Measurements from ENCODE around the gene RIPPLY2. TPM values are rescaled to one million over a fixed set of nuclear protein-coding genes. Genes with fewer than 3 reads are reported as not detected.

Gene RIPPLY2
- total RNA-seq, 4 donors from 2014 or later, result not detected

DNA sequence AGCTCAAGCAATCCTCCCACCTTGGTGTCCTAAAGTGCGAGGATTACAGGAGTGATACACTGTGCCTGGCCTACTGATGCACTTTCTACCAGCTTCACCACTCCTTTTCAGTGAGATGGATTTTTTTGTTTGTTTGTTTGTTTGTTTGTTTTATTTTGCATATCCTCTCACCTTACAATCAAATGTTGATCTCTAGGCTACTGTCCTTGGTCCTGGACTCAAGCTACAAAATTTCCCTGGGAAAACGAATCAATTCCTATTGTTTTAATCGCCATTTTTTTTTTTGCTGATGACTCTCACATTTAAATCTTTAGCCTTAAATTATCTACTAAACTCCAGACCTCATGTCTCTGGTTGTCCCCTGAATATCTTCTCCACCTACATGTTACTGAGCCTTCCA lies 3.5 kb upstream of the RIPPLY2 start:
- TF ChIP-seq, protein P1, sequence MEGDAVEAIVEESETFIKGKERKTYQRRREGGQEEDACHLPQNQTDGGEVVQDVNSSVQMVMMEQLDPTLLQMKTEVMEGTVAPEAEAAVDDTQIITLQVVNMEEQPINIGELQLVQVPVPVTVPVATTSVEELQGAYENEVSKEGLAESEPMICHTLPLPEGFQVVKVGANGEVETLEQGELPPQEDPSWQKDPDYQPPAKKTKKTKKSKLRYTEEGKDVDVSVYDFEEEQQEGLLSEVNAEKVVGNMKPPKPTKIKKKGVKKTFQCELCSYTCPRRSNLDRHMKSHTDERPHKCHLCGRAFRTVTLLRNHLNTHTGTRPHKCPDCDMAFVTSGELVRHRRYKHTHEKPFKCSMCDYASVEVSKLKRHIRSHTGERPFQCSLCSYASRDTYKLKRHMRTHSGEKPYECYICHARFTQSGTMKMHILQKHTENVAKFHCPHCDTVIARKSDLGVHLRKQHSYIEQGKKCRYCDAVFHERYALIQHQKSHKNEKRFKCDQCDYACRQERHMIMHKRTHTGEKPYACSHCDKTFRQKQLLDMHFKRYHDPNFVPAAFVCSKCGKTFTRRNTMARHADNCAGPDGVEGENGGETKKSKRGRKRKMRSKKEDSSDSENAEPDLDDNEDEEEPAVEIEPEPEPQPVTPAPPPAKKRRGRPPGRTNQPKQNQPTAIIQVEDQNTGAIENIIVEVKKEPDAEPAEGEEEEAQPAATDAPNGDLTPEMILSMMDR (IDR thresholded peaks at IDR 0.05; ENCODE audit: low read depth), result no peak

DNA sequence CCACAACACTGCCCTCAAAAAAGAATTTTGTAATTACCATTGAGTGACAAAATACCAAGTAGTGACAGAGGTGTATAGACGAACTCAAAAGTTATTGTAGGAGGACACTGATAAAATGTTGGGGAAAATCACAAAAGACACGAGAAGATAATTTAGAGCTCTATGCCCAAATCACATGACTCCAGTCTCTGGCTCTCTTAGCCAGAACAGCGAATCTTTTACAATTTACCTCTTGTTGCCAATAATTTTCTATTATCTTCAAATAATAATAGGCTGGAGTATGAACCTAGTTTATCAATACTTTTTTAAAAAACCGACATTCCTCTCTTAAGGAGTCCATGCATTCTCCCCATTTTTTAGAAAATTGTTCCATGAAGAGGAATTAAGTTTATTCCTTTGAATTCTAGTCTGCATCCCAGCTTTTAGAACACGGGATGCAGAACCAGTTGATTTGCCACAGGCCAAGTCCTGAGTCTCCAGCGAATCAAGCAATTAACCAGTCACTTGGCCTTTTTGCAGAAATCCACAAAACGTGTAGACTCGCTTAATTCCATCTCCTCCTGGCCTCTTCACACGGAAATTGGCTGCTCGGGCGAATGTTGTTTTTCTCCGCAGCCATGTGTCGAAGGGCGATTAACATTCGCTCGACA lies 507 bp upstream of the RIPPLY2 start:
- TF ChIP-seq, protein P1 (IDR thresholded peaks at IDR 0.05; ENCODE audit: low read depth), result no peak

DNA sequence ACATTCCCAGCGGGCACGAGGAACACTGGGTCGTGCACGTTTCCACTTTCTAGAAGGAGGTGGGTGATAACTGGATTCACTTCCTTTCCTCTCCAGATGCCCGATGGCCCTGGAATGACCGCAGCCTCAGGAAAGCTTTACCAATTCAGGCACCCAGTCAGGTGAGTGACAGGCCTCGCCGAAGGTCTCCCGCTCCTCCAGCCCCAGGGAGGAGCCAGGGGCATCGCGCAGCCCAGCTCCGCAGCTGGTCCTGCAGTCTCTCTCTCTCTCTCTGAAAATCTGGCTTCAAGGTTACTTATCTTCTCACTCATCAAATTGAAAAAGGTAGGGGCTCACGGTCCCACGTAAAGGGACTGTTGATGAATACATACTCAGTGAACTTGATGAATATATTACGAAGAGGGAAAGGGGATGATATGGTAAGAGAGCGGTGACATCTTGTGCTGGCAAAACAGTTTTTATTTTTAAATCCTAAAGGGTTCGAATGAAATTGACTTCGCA lies 891 bp downstream of the RIPPLY2 start:
- TF ChIP-seq, protein P1 (IDR thresholded peaks at IDR 0.05; ENCODE audit: low read depth), result no peak

DNA sequence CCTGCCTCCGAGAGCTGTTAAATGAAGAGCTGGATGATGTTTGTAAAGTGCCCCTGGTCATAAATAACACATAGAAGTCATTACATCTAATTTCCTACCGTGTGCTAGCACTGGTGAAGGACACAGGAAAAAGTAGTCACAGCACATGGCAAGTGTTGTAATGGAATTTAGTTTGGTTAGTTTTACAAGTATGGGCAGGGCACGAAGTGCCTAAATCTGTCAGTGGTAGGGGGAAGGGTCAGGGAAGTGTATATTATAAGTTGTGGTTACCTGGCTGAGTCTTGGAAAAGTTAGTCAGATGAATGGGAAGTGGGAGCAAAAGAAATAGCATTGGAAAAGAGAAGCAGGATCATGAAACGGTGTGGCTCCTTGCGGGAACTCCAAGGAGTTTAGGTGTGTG lies 1.6 kb downstream of the RIPPLY2 start:
- TF ChIP-seq, protein P1 (IDR thresholded peaks at IDR 0.05; ENCODE audit: low read depth), result no peak

DNA sequence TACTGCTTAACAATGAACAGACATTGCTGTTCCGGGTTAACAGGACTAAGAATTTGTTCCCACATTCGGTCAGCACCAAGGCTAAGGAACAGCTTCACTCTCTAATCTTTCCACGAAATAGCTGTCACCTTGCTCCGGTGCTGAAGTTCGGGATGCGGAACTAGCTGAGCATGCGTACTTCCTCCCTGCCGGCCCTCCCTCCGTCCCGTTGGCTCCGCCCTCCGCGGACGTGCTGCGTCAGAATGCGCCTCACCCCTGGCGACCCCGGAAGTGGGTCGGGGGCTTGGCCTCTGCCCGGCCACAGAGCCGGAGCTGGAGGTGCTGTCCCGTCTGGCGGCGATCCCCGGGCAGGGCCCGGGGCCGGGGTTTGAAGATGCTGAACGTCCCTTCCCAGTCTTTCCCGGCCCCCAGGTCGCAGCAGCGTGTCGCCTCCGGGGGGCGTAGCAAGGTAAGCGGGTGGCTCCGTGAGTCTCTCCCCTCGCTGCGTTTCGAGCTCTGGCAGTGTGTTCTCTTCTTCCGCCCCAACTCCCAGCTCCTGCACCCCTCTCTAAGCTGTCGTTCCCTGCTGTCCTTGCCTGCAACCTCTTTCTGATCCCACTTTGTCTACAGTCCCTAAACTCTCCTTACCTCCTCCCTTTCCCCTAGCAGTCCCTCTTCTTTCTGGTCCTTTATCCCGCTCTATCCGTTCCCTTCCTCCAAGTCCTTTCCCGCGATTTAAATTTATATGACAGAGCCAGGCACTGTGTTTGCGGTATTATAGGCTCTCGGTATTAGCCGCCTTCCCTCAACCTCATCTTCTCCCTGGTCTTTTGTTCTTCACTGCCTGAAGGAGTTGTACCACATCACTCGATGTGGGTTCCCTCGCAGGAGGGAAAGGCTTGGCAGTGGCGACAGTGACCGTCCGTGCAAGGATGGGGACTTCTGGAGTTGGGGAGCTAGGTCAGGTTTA lies 6.5 kb downstream of the RIPPLY2 start, which contains the start of gene CYB5R4:
Gene CYB5R4 (plus strand): TSS at position 280 of the 949 bp plus-strand sequence. CDS start 94 bp downstream, at position 374.
- TF ChIP-seq, protein P1 (IDR thresholded peaks at IDR 0.05; ENCODE audit: low read depth), result no peak

DNA sequence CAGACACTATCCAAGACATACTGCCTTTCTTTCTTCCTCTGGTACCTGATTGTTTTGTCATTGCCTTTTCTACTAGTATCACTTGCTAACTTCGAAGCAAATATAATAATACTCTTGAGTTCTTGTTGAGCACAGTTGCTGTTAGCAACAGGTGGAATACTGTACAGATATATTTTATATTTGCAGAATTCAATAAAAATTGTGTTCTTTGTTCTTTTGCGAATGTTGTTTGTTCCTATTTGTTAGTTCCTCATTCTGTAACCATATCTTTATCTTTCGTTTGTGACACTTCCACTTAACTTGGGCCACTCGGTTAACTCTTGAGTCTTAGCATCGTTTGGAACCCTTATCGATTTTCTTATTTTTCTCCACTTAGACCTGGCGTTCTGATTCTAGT lies 7.2 kb downstream of the RIPPLY2 start:
- TF ChIP-seq, protein P1 (IDR thresholded peaks at IDR 0.05; ENCODE audit: low read depth), result no peak

Data from subcutaneous adipose tissue (tissue), 4 donors.